Smooth muscle cell (in vitro differentiated cells): Measurements from ENCODE around the gene MAPRE2. TPM values are rescaled to one million over a fixed set of nuclear protein-coding genes. Genes with fewer than 3 reads are reported as not detected.

Experiments
- DNase-seq: peaks from one replicate; lab custom pipeline; 2025; ENCODE audit not compliant: unreplicated experiment; lab: John Stamatoyannopoulos, UW
- H2AFZ ChIP-seq: fragments of 200-600 bp; sonication (generic); 2 replicates; pipeline ENCODE4 v1.6.0; 2016; ENCODE audit warnings: antibody characterized with exemption, low read depth, mild to moderate bottlenecking
- H3F3A ChIP-seq: fragments of 200-600 bp; sonication (generic); 2 replicates; pipeline ENCODE4 v1.6.0; 2017; ENCODE audit warnings: antibody characterized with exemption, low read depth
- H3K27ac ChIP-seq: fragments of 200-600 bp; sonication (generic); 2 replicates; pipeline ENCODE4 v1.5.1; 2016; ENCODE audit warnings: low read depth, mild to moderate bottlenecking
- H3K27me3 ChIP-seq: fragments of 200-600 bp; sonication (generic); 2 replicates; pipeline ENCODE4 v1.6.1; 2016; ENCODE audit warnings: low read depth, mild to moderate bottlenecking
- H3K36me3 ChIP-seq: fragments of 200-600 bp; sonication (generic); 2 replicates; pipeline ENCODE4 v1.5.1; 2016; ENCODE audit warnings: low read depth
- H3K4me1 ChIP-seq: fragments of 200-600 bp; sonication (generic); 2 replicates; pipeline ENCODE4 v1.5.1; 2016; ENCODE audit warnings: low read depth
- H3K4me2 ChIP-seq: fragments of 200-600 bp; sonication (generic); 2 replicates; pipeline ENCODE4 v1.6.0; 2016; ENCODE audit warnings: mild to moderate bottlenecking
- H3K4me3 ChIP-seq: fragments of 200-600 bp; sonication (generic); 2 replicates; pipeline ENCODE4 v1.5.1; 2016; ENCODE audit warnings: mild to moderate bottlenecking
- H3K79me2 ChIP-seq: fragments of 200-600 bp; sonication (generic); 2 replicates; pipeline ENCODE4 v1.6.0; 2016; ENCODE audit warnings: low read depth, mild to moderate bottlenecking
- H3K9ac ChIP-seq: fragments of 200-600 bp; sonication (generic); 2 replicates; pipeline ENCODE4 v1.6.0; 2016; ENCODE audit warnings: low read depth
- H3K9me3 ChIP-seq: fragments of 200-600 bp; sonication (generic); replicated peaks from 2 replicates; pipeline ENCODE4 v1.5.1; 2016; ENCODE audit warnings: low read depth
- H4K20me1 ChIP-seq: fragments of 200-600 bp; sonication (generic); 2 replicates; pipeline ENCODE4 v1.6.0; 2016; ENCODE audit warnings: low read depth
- CTCF ChIP-seq: fragments of 200-600 bp; sonication (generic); IDR thresholded peaks from 2 replicates; pipeline ENCODE4 v1.5.1; 2017; ENCODE audit warnings: borderline replicate concordance, mild to moderate bottlenecking, antibody characterized with exemption; ENCODE audit not compliant: insufficient read depth, poor library complexity, severe bottlenecking
- WGBS: methylation state at CpG from one replicate; pipeline ENCODE4 v1.1.7; 2016; ENCODE audit warnings: low lambda C conversion rate; 5-methylcytosine and 5-hydroxymethylcytosine counted together
- polyA plus RNA-seq: library from polyadenylated mRNA; unstranded; fragments of >200 nt; fragmentation: Nextera tagmentation; extraction: Ambion mirVana; gene quantifications from 2 replicates; pipeline ENCODE4 v1.2.1, GENCODE V29; 2016
- small RNA-seq: library from RNA; depleted of rRNA; stranded (forward); fragments of <200 nt; gene quantifications from one replicate; pipeline ENCODE3, GENCODE V24; 2014
- total RNA-seq: library from RNA; depleted of rRNA; stranded (reverse); fragments of >200 nt; gene quantifications from 2 replicates; pipeline ENCODE4 v1.2.3, GENCODE V29; 2014

MAPRE2 gene
- total and polyA plus RNA-seq, 2 experiments from 2014 or later = 11.2 to 21.8 TPM

- WGBS = 43% methylated on average over 4 of the region's 4 CpGs
- no peak for DNase-seq
- Histone ChIP-seq H4K20me1 (no peaks in the 10 kb centered on the region), H3F3A (no peaks in the 10 kb centered on the region), H3K9ac (no peak overlapping the region), H3K9me3 (no peaks in the 10 kb centered on the region), H2AFZ (peak overlapping the region; percentile 23), H3K4me3 (no peak overlapping the region), H3K27ac (no peak overlapping the region), H3K4me2 (no peak overlapping the region), H3K79me2 (no peaks in the 10 kb centered on the region), H3K4me1 (peaks cover 4% of the 10 kb centered on the region), H3K27me3 (no peaks in the 10 kb centered on the region), H3K36me3 (no peaks in the 10 kb centered on the region)
- no peak for TF ChIP-seq CTCF
Measured at GRCh38 chr18:35190948-35191697, 149.9 kb downstream of the MAPRE2 start.

GRCh38 chr18:35191698-35192025, 150.4 kb downstream of the MAPRE2 start:
- no peak for TF ChIP-seq CTCF
- H4K20me1 ChIP-seq = no peaks in the 10 kb centered on the region
- H3K79me2 ChIP-seq = no peaks in the 10 kb centered on the region
- no peak overlapping the region for H3K4me3 ChIP-seq
- WGBS = 74% methylated on average over 5 of the region's 5 CpGs
- H3K4me1 ChIP-seq = peaks cover 4% of the 10 kb centered on the region
- DNase-seq = no peak
- H3K27me3 ChIP-seq = no peaks in the 10 kb centered on the region
- H3K4me2 ChIP-seq = no peak overlapping the region
- no peaks in the 10 kb centered on the region for H3K9me3 ChIP-seq
- H3F3A ChIP-seq = no peaks in the 10 kb centered on the region
- H3K27ac ChIP-seq = no peak overlapping the region
- no peaks in the 10 kb centered on the region for H3K36me3 ChIP-seq
- H3K9ac ChIP-seq = no peak overlapping the region
- peak overlapping the region; percentile 23 for H2AFZ ChIP-seq

- no peak overlapping the region for H3K27ac ChIP-seq
- no peaks in the 10 kb centered on the region for H3F3A ChIP-seq
- no peaks in the 10 kb centered on the region for H4K20me1 ChIP-seq
- H2AFZ ChIP-seq = no peak overlapping the region
- H3K4me3 ChIP-seq = no peak overlapping the region
- H3K79me2 ChIP-seq = no peaks in the 10 kb centered on the region
- DNase-seq = no peak
- H3K9me3 ChIP-seq = no peaks in the 10 kb centered on the region
- H3K36me3 ChIP-seq = no peaks in the 10 kb centered on the region
- H3K27me3 ChIP-seq = no peaks in the 10 kb centered on the region
- TF ChIP-seq CTCF = no peak
- no peak overlapping the region for H3K4me2 ChIP-seq
- no peak overlapping the region for H3K9ac ChIP-seq
- 97% methylated on average over 4 of the region's 4 CpGs for WGBS
- H3K4me1 ChIP-seq = peaks cover 4% of the 10 kb centered on the region
Measured at GRCh38 chr18:35192415-35192814, 151.2 kb downstream of the MAPRE2 start.

Small RNA genes within 50 kb of the gene (small RNA-seq; reads per million reads assigned to genes)
- not detected for gene AC015967.2

Other genes starting within 250 kb of the MAPRE2 start
- gene ZNF397, start 199.6 kb downstream of the MAPRE2 start, total RNA-seq = 11.8 and 14.6 TPM in 2 replicates
- 5.3 and 6.3 TPM in 2 replicates for gene ZNF397, start 199.6 kb downstream of the MAPRE2 start, polyA plus RNA-seq
- gene ZSCAN30, start 248.8 kb downstream of the MAPRE2 start, total RNA-seq = 10.3 and 13.4 TPM in 2 replicates
- 3.7 and 7.2 TPM in 2 replicates for gene ZSCAN30, start 248.8 kb downstream of the MAPRE2 start, polyA plus RNA-seq